Neural cell (in vitro differentiated cells): Measurements from ENCODE around the gene HOMER2. TPM values are rescaled to one million over a fixed set of nuclear protein-coding genes. Genes with fewer than 3 reads are reported as not detected.

Experiments used
- H2AFZ ChIP-seq: fragments of 200-600, 300-800 bp; sonication (generic), shearing (Covaris generic); 2 replicates; pipeline ENCODE4 v1.6.0; 2014; ENCODE audit warnings: low read depth, mild to moderate bottlenecking, antibody characterized with exemption, low read length, moderate library complexity
- H3F3A ChIP-seq: fragments of 200-600 bp; shearing (Covaris generic); 2 replicates; pipeline ENCODE4 v1.6.1; 2016; ENCODE audit warnings: mild to moderate bottlenecking, moderate library complexity, mixed read lengths, antibody characterized with exemption, low read length; ENCODE audit not compliant: insufficient read depth, poor library complexity, severe bottlenecking
- H3K27ac ChIP-seq: fragments of 200-600, 300-800 bp; sonication (generic), shearing (Covaris generic); 2 replicates; pipeline ENCODE4 v1.5.1; 2014; ENCODE audit warnings: mild to moderate bottlenecking, low read length, moderate library complexity
- H3K27me3 ChIP-seq: fragments of 300-800, 200-600 bp; sonication (generic), shearing (Covaris generic); 2 replicates; pipeline ENCODE4 v1.6.0; 2014; ENCODE audit warnings: mild to moderate bottlenecking, low read depth, low read length, moderate library complexity; ENCODE audit not compliant: insufficient read depth
- H3K36me3 ChIP-seq: fragments of 300-800, 200-600 bp; sonication (generic), shearing (Covaris generic); 2 replicates; pipeline ENCODE4 v1.5.1; 2014; ENCODE audit warnings: mild to moderate bottlenecking, antibody characterized with exemption, low read length, moderate library complexity; ENCODE audit not compliant: insufficient read depth
- H3K4me2 ChIP-seq: fragments of 300-800, 200-600 bp; sonication (generic), shearing (Covaris generic); 2 replicates; pipeline ENCODE4 v1.6.0; 2014; ENCODE audit warnings: mild to moderate bottlenecking, low read length
- H3K4me3 ChIP-seq: fragments of 300-800, 200-600 bp; sonication (generic), shearing (Covaris generic); 2 replicates; pipeline ENCODE4 v1.5.1; 2014; ENCODE audit warnings: mild to moderate bottlenecking, low read length, moderate library complexity
- H3K79me2 ChIP-seq: fragments of 200-600 bp; shearing (Covaris generic); replicated peaks from 2 replicates; pipeline ENCODE4 v1.6.0; 2014; ENCODE audit warnings: mild to moderate bottlenecking, low read length, moderate library complexity; ENCODE audit not compliant: insufficient read depth
- H3K9ac ChIP-seq: fragments of 300-800, 200-600 bp; sonication (generic), shearing (Covaris generic); 2 replicates; pipeline ENCODE4 v1.6.1; 2016; ENCODE audit warnings: mild to moderate bottlenecking, low read length, mixed read lengths
- H3K9me2 ChIP-seq: fragments of 200-600 bp; shearing (Covaris generic); 2 replicates; pipeline ENCODE4 v1.6.1; 2016; ENCODE audit warnings: mild to moderate bottlenecking, low read length, mixed read lengths; ENCODE audit not compliant: insufficient read depth
- H3K9me3 ChIP-seq: fragments of 200-600, 300-800 bp; sonication (generic), shearing (Covaris generic); 2 replicates; pipeline ENCODE4 v1.6.1; 2016; ENCODE audit warnings: mild to moderate bottlenecking, mixed run types, low read length, moderate library complexity, mixed read lengths
- H4K20me1 ChIP-seq: fragments of 200-600 bp; shearing (Covaris generic); 2 replicates; pipeline ENCODE4 v1.6.1; 2016; ENCODE audit warnings: mild to moderate bottlenecking, mixed run types; ENCODE audit not compliant: insufficient read depth
- CTCF ChIP-seq: fragments of 450-650 bp; IDR thresholded peaks from 2 replicates; pipeline ENCODE4 v1.5.1; 2014; ENCODE audit warnings: antibody characterized with exemption, mild to moderate bottlenecking, moderate library complexity; ENCODE audit not compliant: poor library complexity, severe bottlenecking
- EP300 ChIP-seq: fragments of 450-650 bp; conservative IDR thresholded peaks from 2 replicates; pipeline ENCODE4 v1.6.1; 2014; ENCODE audit warnings: antibody characterized with exemption, mild to moderate bottlenecking, moderate library complexity; ENCODE audit not compliant: poor library complexity, severe bottlenecking
- EZH2 ChIP-seq: fragments of 200-600, 300-800 bp; shearing (Covaris generic), sonication (generic); IDR thresholded peaks from 2 replicates; pipeline ENCODE4 v1.6.1; 2014; ENCODE audit warnings: antibody characterized with exemption, low read length, borderline replicate concordance, mild to moderate bottlenecking; ENCODE audit not compliant: insufficient read depth, poor library complexity, severe bottlenecking
- MXI1 ChIP-seq: fragments of 450-650 bp; conservative IDR thresholded peaks from 2 replicates; pipeline ENCODE4 v1.6.1; 2014; ENCODE audit warnings: antibody characterized with exemption, mild to moderate bottlenecking; ENCODE audit not compliant: poor library complexity, severe bottlenecking
- POLR2AphosphoS5 ChIP-seq: IDR thresholded peaks from 2 replicates; pipeline ENCODE4 v1.6.1; 2012
- RAD21 ChIP-seq: fragments of 450-650 bp; conservative IDR thresholded peaks from 2 replicates; pipeline ENCODE4 v1.6.1; 2014; ENCODE audit warnings: antibody characterized with exemption, mild to moderate bottlenecking, moderate library complexity
- REST ChIP-seq: IDR thresholded peaks from 2 replicates; pipeline ENCODE4 v1.6.1; 2012; ENCODE audit warnings: borderline replicate concordance
- SMC3 ChIP-seq: fragments of 450-650 bp; conservative IDR thresholded peaks from 2 replicates; pipeline ENCODE4 v1.6.1; 2014; ENCODE audit warnings: antibody characterized with exemption, mild to moderate bottlenecking, moderate library complexity; ENCODE audit not compliant: poor library complexity
- TAF1 ChIP-seq: IDR thresholded peaks from 2 replicates; pipeline ENCODE4 v1.6.1; 2012; ENCODE audit warnings: low read depth
- polyA plus RNA-seq: library from polyadenylated mRNA; depleted of rRNA; stranded (reverse); fragments of >200 nt; gene quantifications from 2 replicates; pipeline ENCODE4 v1.2.3, GENCODE V29; 2014

The HOMER2 gene
- polyA plus RNA-seq, 1 donor from 2014 or later, result 21.7 TPM

DNA sequence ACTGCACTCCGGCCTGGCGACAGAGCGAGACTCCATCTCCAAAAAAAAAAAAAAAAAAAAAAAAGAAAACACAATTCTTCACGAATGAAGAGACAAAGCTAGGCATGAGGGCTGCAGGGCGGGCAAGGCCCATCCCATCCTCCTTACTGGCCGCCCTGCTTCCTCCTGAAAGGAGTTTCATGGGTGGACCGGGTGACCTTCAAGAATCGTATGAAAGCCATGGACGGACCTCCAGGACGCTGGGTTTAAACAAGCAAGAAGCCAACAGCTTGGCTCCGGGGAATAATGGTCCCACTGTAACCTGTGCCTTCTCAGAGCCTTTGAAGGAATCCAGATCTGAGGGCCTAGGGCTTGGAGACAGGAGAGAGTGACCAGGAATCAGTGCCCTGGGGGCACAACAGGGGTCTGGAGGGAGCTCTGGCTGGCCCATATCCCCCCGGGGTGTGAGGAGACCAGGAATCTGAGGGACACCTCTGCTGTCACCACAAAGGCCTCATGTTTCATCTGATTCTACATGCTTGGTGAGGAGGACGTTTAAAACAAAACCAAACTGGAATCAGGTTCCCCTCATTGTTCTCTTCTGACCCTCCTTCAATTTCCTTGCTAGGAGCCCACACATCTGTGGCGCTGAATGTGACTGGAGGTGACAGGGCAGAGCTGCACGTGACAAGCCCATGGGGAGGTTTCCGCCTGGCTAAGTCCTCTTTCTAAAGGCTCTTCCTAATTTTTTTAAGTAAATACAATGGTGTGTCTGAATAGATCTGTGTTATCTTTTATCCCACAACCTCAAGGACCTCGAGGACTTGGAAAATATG lies 97.0 kb downstream of the HOMER2 start:
- H3K4me2 ChIP-seq, result no peak overlapping the region
- no peaks in the 10 kb centered on the region for H3K36me3 ChIP-seq
- no peaks in the 10 kb centered on the region for H3K9me2 ChIP-seq
- H3K27me3 ChIP-seq, result no peaks in the 10 kb centered on the region
- no peak overlapping the region for H3K9ac ChIP-seq
- no peaks in the 10 kb centered on the region for H3K9me3 ChIP-seq
- H3K79me2 ChIP-seq, result no peaks in the 10 kb centered on the region
- H2AFZ ChIP-seq, result no peak overlapping the region
- no peak overlapping the region for H3K27ac ChIP-seq
- TF ChIP-seq EZH2 (no peak), TAF1 (no peak), SMC3 (no peak), EP300 (no peak), MXI1 (no peak), POLR2AphosphoS5 (no peak), RAD21 (no peak), CTCF (no peak), REST (no peak)
- no peaks in the 10 kb centered on the region for H3F3A ChIP-seq
- H3K4me3 ChIP-seq, result no peak overlapping the region
- no peaks in the 10 kb centered on the region for H4K20me1 ChIP-seq

DNA sequence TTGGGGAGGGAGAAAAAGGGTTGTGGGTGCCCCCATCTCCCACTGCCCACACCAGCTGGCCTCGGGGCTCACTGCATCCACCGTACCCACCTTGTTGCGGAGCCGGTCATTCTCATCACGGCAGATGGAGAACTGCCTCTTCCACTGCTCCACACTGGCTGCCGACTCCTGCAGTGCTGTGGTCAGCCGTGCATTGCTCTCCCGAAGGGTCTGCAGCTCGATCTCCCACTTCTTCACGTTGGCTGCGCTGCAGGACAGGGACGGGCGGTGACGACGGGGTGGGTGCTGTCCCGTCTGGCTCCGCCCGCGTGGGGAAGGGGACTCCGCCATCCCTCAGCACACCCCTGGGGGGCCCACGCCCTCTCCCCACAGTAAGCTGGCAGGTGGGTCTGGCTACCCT lies 98.0 kb downstream of the HOMER2 start:
- no peak overlapping the region for H3K9ac ChIP-seq
- H3K27me3 ChIP-seq, result no peaks in the 10 kb centered on the region
- H3K27ac ChIP-seq, result no peak overlapping the region
- no peaks in the 10 kb centered on the region for H3K79me2 ChIP-seq
- H2AFZ ChIP-seq, result no peak overlapping the region
- TF ChIP-seq POLR2AphosphoS5 (no peak), RAD21 (no peak), MXI1 (no peak)
- H3F3A ChIP-seq, result no peaks in the 10 kb centered on the region
- H3K9me3 ChIP-seq, result no peaks in the 10 kb centered on the region
- H4K20me1 ChIP-seq, result no peaks in the 10 kb centered on the region
- no peak overlapping the region for H3K4me2 ChIP-seq
- no peaks in the 10 kb centered on the region for H3K36me3 ChIP-seq
- H3K9me2 ChIP-seq, result no peaks in the 10 kb centered on the region
- no peak overlapping the region for H3K4me3 ChIP-seq
